ES-I3 (cell line): ENCODE results near the gene ZFP62.

Source experiments
- H3K36me3 ChIP-seq: 2 replicates; pipeline ENCODE4 v1.6.1; 2013; ENCODE audit warnings: mild to moderate bottlenecking, low read length, control low read depth, moderate library complexity; ENCODE audit not compliant: insufficient read depth
- H3K4me1 ChIP-seq: 2 replicates; pipeline ENCODE4 v1.6.1; 2013; ENCODE audit warnings: mild to moderate bottlenecking, control low read depth, low read length; ENCODE audit not compliant: insufficient read depth
- H3K9ac ChIP-seq: 2 replicates; pipeline ENCODE4 v1.6.1; 2013; ENCODE audit warnings: low read depth, mild to moderate bottlenecking, low read length, moderate library complexity
- H3K9me3 ChIP-seq: 2 replicates; pipeline ENCODE4 v1.6.1; 2013; ENCODE audit warnings: mild to moderate bottlenecking, low read length, moderate library complexity; ENCODE audit not compliant: control insufficient read depth, insufficient read depth

Gene ZFP62

GRCh38 chr5:180804129-180804618, 56.9 kb downstream of the ZFP62 start:
- Histone ChIP-seq H3K4me1 (peaks cover 16% of the 10 kb centered on the region; the same call in 1 of the 2 replicates), H3K9ac (no peak overlapping the region), H3K36me3 (no peaks in the 10 kb centered on the region), H3K9me3 (no peaks in the 10 kb centered on the region)

- Histone ChIP-seq H3K9ac (peak overlapping the region; percentile 74), H3K36me3 (no peaks in the 10 kb centered on the region), H3K4me1 (peaks cover 15% of the 10 kb centered on the region; the same call in 1 of the 2 replicates), H3K9me3 (no peaks in the 10 kb centered on the region)
These were observed 57.6 kb downstream of the ZFP62 start for GRCh38 chr5:180803181-180804128.

- Histone ChIP-seq H3K9me3 (no peaks in the 10 kb centered on the region), H3K4me1 (peaks cover 6% of the 10 kb centered on the region; the same call in 1 of the 2 replicates), H3K36me3 (no peaks in the 10 kb centered on the region), H3K9ac (peak within 1 kb of the TSS; percentile 95)
These were observed 58.5 kb downstream of the ZFP62 start, which contains the start of gene MGAT1 for GRCh38 chr5:180802325-180803180. MGAT1 (minus strand) TSS chr5:180802806; CDS start chr5:180792971, 9,835 bp downstream.

GRCh38 chr5:180801596-180802324, 59.3 kb downstream of the ZFP62 start:
- H3K9ac ChIP-seq = peak overlapping the region; percentile 95; the same call in 1 of the 2 replicates
- peaks cover 4% of the 10 kb centered on the region; the same call in 1 of the 2 replicates for H3K4me1 ChIP-seq
- H3K36me3 ChIP-seq = no peaks in the 10 kb centered on the region
- H3K9me3 ChIP-seq = no peaks in the 10 kb centered on the region

GRCh38 chr5:180799902-180800801, 60.9 kb downstream of the ZFP62 start:
- no peaks in the 10 kb centered on the region for H3K9me3 ChIP-seq
- peaks cover 10% of the 10 kb centered on the region for H3K4me1 ChIP-seq
- H3K9ac ChIP-seq = no peak overlapping the region
- no peaks in the 10 kb centered on the region for H3K36me3 ChIP-seq

GRCh38 chr5:180799194-180799593, 61.9 kb downstream of the ZFP62 start:
- no peaks in the 10 kb centered on the region for H3K9me3 ChIP-seq
- H3K9ac ChIP-seq = no peak overlapping the region
- no peaks in the 10 kb centered on the region for H3K36me3 ChIP-seq
- peaks cover 10% of the 10 kb centered on the region for H3K4me1 ChIP-seq

GRCh38 chr5:180798193-180798592, 62.9 kb downstream of the ZFP62 start:
- no peak overlapping the region for H3K9ac ChIP-seq
- H3K36me3 ChIP-seq = no peaks in the 10 kb centered on the region
- H3K4me1 ChIP-seq = peaks cover 10% of the 10 kb centered on the region
- no peaks in the 10 kb centered on the region for H3K9me3 ChIP-seq
